ENCODE results near the gene UBE2E3.

The UBE2E3 gene

DNA sequence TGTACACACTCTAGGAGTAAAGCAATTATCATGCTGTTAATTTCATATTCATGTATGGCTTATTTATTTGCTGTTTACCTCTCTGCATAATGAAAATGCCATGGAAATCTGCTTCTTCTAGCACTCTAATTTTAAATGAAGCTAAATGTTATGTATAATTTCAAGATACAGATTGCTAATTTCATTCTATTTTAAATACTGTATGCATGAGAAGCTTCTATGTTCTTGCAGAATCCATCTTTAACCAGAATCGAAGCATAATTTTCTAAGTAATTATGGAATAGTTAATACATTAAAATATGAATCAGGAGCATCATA lies 127.2 kb downstream of the UBE2E3 start:
- Histone ChIP-seq H3K9me2 (replicated peaks; ENCODE audit: low read depth, low read length) (no peaks in the 10 kb centered on the region), H3K79me2 (ENCODE audit: insufficient read depth, low read length) (no peaks in the 10 kb centered on the region; the same call in 1 of the 2 replicates), H3F3A (ENCODE audit: low read depth) (no peaks in the 10 kb centered on the region), H3K4me1 (ENCODE audit: insufficient read depth, low read length, poor library complexity, severe bottlenecking) (peaks cover 36% of the 10 kb centered on the region), H4K20me1 (ENCODE audit: insufficient read depth, low read length, poor library complexity, severe bottlenecking) (no peaks in the 10 kb centered on the region), H2AFZ (ENCODE audit: low read length) (no peak overlapping the region), H3K9ac (ENCODE audit: low read depth, low read length, poor library complexity, severe bottlenecking) (peak overlapping the region; percentile 46), H3K4me2 (ENCODE audit: low read depth, low read length, poor library complexity, severe bottlenecking) (peak overlapping the region; percentile 41), H3K9me3 (ENCODE audit: insufficient read depth, low read depth, low read length) (no peaks in the 10 kb centered on the region), H3K36me3 (ENCODE audit: insufficient read depth, low read length) (no peaks in the 10 kb centered on the region), H3K4me3 (ENCODE audit: low read length, poor library complexity, severe bottlenecking) (no peak overlapping the region), H3K27me3 (ENCODE audit: insufficient read depth, low read length, poor library complexity, severe bottlenecking) (no peaks in the 10 kb centered on the region)
- TF ChIP-seq, protein P1, sequence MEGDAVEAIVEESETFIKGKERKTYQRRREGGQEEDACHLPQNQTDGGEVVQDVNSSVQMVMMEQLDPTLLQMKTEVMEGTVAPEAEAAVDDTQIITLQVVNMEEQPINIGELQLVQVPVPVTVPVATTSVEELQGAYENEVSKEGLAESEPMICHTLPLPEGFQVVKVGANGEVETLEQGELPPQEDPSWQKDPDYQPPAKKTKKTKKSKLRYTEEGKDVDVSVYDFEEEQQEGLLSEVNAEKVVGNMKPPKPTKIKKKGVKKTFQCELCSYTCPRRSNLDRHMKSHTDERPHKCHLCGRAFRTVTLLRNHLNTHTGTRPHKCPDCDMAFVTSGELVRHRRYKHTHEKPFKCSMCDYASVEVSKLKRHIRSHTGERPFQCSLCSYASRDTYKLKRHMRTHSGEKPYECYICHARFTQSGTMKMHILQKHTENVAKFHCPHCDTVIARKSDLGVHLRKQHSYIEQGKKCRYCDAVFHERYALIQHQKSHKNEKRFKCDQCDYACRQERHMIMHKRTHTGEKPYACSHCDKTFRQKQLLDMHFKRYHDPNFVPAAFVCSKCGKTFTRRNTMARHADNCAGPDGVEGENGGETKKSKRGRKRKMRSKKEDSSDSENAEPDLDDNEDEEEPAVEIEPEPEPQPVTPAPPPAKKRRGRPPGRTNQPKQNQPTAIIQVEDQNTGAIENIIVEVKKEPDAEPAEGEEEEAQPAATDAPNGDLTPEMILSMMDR (conservative IDR thresholded peaks at IDR 0.05; ENCODE audit: low read length) = no peak
- no peak for TF ChIP-seq EZH2phosphoT487 (IDR thresholded peaks at IDR 0.05; ENCODE audit: borderline replicate concordance)

DNA sequence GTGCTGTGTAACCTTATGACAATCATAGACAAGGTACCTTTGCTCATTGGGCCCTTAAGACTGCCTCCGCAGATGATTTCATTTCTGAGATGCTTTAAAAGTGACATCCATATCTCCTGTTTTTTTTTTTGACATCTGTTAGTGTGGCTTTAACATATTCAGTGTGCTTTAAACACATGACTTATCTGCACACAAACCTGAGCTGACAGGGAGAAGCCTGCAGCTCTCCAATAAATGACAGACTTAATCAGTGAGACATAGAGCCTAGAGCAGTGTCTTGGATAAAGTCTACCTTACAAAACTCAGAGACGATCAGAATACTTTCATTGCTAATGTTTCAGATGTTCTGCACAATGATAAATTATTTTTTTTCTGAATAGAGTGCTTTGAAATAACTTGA lies 130.7 kb downstream of the UBE2E3 start:
- no peak overlapping the region for H2AFZ ChIP-seq (ENCODE audit: low read length)
- peaks cover 26% of the 10 kb centered on the region for H3K4me1 ChIP-seq (ENCODE audit: insufficient read depth, low read length, poor library complexity, severe bottlenecking)
- no peak overlapping the region for H3K4me2 ChIP-seq (ENCODE audit: low read depth, low read length, poor library complexity, severe bottlenecking)
- no peaks in the 10 kb centered on the region for H4K20me1 ChIP-seq (ENCODE audit: insufficient read depth, low read length, poor library complexity, severe bottlenecking)
- H3K9me3 ChIP-seq (ENCODE audit: insufficient read depth, low read depth, low read length) = no peaks in the 10 kb centered on the region
- no peaks in the 10 kb centered on the region for H3K27me3 ChIP-seq (ENCODE audit: insufficient read depth, low read length, poor library complexity, severe bottlenecking)
- H3K4me3 ChIP-seq (ENCODE audit: low read length, poor library complexity, severe bottlenecking) = no peak overlapping the region
- no peaks in the 10 kb centered on the region for H3K9me2 ChIP-seq (replicated peaks; ENCODE audit: low read depth, low read length)
- TF ChIP-seq, protein P1 (conservative IDR thresholded peaks at IDR 0.05; ENCODE audit: low read length) = no peak
- TF ChIP-seq EZH2phosphoT487 (IDR thresholded peaks at IDR 0.05; ENCODE audit: borderline replicate concordance) = no peak
- H3K36me3 ChIP-seq (ENCODE audit: insufficient read depth, low read length) = no peaks in the 10 kb centered on the region
- H3K9ac ChIP-seq (ENCODE audit: low read depth, low read length, poor library complexity, severe bottlenecking) = no peak overlapping the region
- H3F3A ChIP-seq (ENCODE audit: low read depth) = no peaks in the 10 kb centered on the region
- no peaks in the 10 kb centered on the region; the same call in 1 of the 2 replicates for H3K79me2 ChIP-seq (ENCODE audit: insufficient read depth, low read length)

DNA sequence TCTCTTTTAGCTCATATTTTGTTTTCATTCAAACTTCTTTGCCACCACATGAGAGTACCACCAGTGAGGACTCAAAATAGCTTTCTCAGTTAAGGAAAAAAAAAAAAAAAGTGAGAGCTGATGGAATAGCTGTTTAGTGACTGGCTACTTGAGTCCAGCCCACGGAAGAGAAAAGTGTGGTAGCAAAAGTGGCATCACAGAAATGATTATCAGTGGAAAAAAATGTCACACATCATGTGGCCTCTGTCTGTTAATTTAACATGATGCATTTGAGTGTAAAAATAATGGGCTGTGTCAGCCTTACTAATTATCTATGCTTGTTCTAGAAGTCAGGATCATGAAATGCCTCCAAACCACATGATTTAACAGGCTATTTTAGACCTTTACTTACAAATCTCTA lies 132.5 kb downstream of the UBE2E3 start:
- no peaks in the 10 kb centered on the region for H3K36me3 ChIP-seq (ENCODE audit: insufficient read depth, low read length)
- no peaks in the 10 kb centered on the region for H3K79me2 ChIP-seq (ENCODE audit: insufficient read depth, low read length)
- H3K9me3 ChIP-seq (ENCODE audit: insufficient read depth, low read depth, low read length) = no peaks in the 10 kb centered on the region
- H3K9ac ChIP-seq (ENCODE audit: low read depth, low read length, poor library complexity, severe bottlenecking) = no peak overlapping the region
- H3K9me2 ChIP-seq (replicated peaks; ENCODE audit: low read depth, low read length) = no peaks in the 10 kb centered on the region
- no peaks in the 10 kb centered on the region for H3K27me3 ChIP-seq (ENCODE audit: insufficient read depth, low read length, poor library complexity, severe bottlenecking)
- H4K20me1 ChIP-seq (ENCODE audit: insufficient read depth, low read length, poor library complexity, severe bottlenecking) = no peaks in the 10 kb centered on the region
- H3K4me3 ChIP-seq (ENCODE audit: low read length, poor library complexity, severe bottlenecking) = no peak overlapping the region
- H3K4me2 ChIP-seq (ENCODE audit: low read depth, low read length, poor library complexity, severe bottlenecking) = no peak overlapping the region
- H3K4me1 ChIP-seq (ENCODE audit: insufficient read depth, low read length, poor library complexity, severe bottlenecking) = peaks cover 11% of the 10 kb centered on the region
- TF ChIP-seq, protein P1 (conservative IDR thresholded peaks at IDR 0.05; ENCODE audit: low read length) = no peak
- TF ChIP-seq EZH2phosphoT487 (IDR thresholded peaks at IDR 0.05; ENCODE audit: borderline replicate concordance) = no peak
- H3F3A ChIP-seq (ENCODE audit: low read depth) = no peaks in the 10 kb centered on the region
- H2AFZ ChIP-seq (ENCODE audit: low read length) = no peak overlapping the region

Measured in Loucy (cell line).